H1 (cell line): ENCODE data around the gene BMP4. TPM values are rescaled to one million over a fixed set of nuclear protein-coding genes. Genes with fewer than 3 reads are reported as not detected.

Experiments
- CTCF ChIA-PET: fragments of 300-600 bp; sonication (Branson Sonifier 250); formaldehyde crosslinking; loops from one replicate; lab custom pipeline; 2021; ENCODE audit not compliant: partially characterized antibody; lab: Charles Lee
- POLR2A ChIA-PET: fragments of 300-600 bp; sonication (Branson Sonifier 250); formaldehyde crosslinking; loops from one replicate; lab custom pipeline; 2021; ENCODE audit warnings: inconsistent platforms; ENCODE audit not compliant: partially characterized antibody; lab: Charles Lee
- DNase-seq, 2 experiments: peaks; one replicate each; pipeline versions ENCODE4 v3.0.0 to v3.0.0-alpha.2; 2010 to 2022; ENCODE audit warnings: low spot score in 2 of 2, low read depth in 1 of 2, mixed read lengths in 1 of 2
- FAIRE-seq: peaks from 2 replicates; lab custom pipeline; 2011; peaks lifted over from hg19 to GRCh38; lab: Jason Lieb, UNC
- H2AFZ ChIP-seq: 2 replicates; pipeline ENCODE4 v1.8.1; 2012; ENCODE audit warnings: low read length, inconsistent platforms
- H2AK5ac ChIP-seq: 2 replicates; pipeline ENCODE4 v1.6.1; 2013; ENCODE audit warnings: low read depth, low read length
- H2BK120ac ChIP-seq: replicated peaks from 2 replicates; pipeline ENCODE3; 2013; ENCODE audit warnings: low read depth, low read length, inconsistent platforms
- H2BK12ac ChIP-seq: 2 replicates; pipeline ENCODE4 v1.6.1; 2013; ENCODE audit warnings: low read depth, low read length
- H2BK15ac ChIP-seq: 2 replicates; pipeline ENCODE4 v1.6.1; 2013; ENCODE audit warnings: low read length
- H2BK20ac ChIP-seq: 2 replicates; pipeline ENCODE4 v1.6.1; 2013; ENCODE audit warnings: low read length
- H2BK5ac ChIP-seq: 2 replicates; pipeline ENCODE4 v1.6.1; 2013; ENCODE audit warnings: low read depth, low read length
- H3K14ac ChIP-seq: 2 replicates; pipeline ENCODE4 v1.6.1; 2013; ENCODE audit warnings: inconsistent platforms; ENCODE audit not compliant: insufficient read length
- H3K18ac ChIP-seq: 2 replicates; pipeline ENCODE4 v1.6.1; 2013; ENCODE audit warnings: low read length; ENCODE audit errors: extremely low read depth
- H3K23ac ChIP-seq: 2 replicates; pipeline ENCODE4 v1.6.1; 2013; ENCODE audit warnings: inconsistent platforms; ENCODE audit not compliant: insufficient read length
- H3K23me2 ChIP-seq: 2 replicates; pipeline ENCODE4 v1.6.1; 2013; ENCODE audit warnings: low read depth, low read length
- H3K27ac ChIP-seq: 2 replicates; pipeline ENCODE4 v1.6.1; 2011; ENCODE audit warnings: low read depth, low read length, inconsistent platforms
- H3K27me3 ChIP-seq, 4 experiments: replicated peaks in 1 of 4; 1 replicate in 1 of 4; 2 replicates in 3 of 4; pipeline versions ENCODE4 v1.6.1 to v1.8.1; 2011 to 2013; ENCODE audit warnings: low read length in 3 of 4, mild to moderate bottlenecking in 3 of 4, inconsistent platforms in 2 of 4, mixed read lengths in 2 of 4, moderate library complexity in 1 of 4; ENCODE audit not compliant: control insufficient read depth in 3 of 4, insufficient read depth in 3 of 4; ENCODE audit errors: extremely low read depth in 1 of 4
- H3K36me3 ChIP-seq, 4 experiments: 2 replicates each; pipeline versions ENCODE4 v1.6.1 to v1.8.1; 2011 to 2013; ENCODE audit warnings: mild to moderate bottlenecking in 4 of 4, low read length in 3 of 4, moderate library complexity in 2 of 4, control low read depth in 1 of 4, inconsistent platforms in 1 of 4; ENCODE audit not compliant: insufficient read depth in 4 of 4, control insufficient read depth in 2 of 4
- H3K4ac ChIP-seq: replicated peaks from 2 replicates; pipeline ENCODE3; 2013; ENCODE audit warnings: low read length, low read depth, mixed read lengths, inconsistent platforms; ENCODE audit not compliant: insufficient read length
- H3K4me1 ChIP-seq, 4 experiments: replicated peaks in 1 of 4; 1 replicate in 1 of 4; 2 replicates in 3 of 4; pipeline versions ENCODE4 v1.6.1 to v1.8.1; 2011 to 2013; ENCODE audit warnings: low read length in 3 of 4, inconsistent platforms in 2 of 4, mixed read lengths in 1 of 4; ENCODE audit not compliant: insufficient read depth in 4 of 4, control insufficient read depth in 3 of 4
- H3K4me2 ChIP-seq, 2 experiments: 2 replicates each; pipeline versions ENCODE4 v1.6.1 to v1.8.1; 2011 to 2013; ENCODE audit warnings: low read depth in 2 of 2, low read length in 2 of 2, control low read depth in 1 of 2, inconsistent platforms in 1 of 2, mild to moderate bottlenecking in 1 of 2; ENCODE audit not compliant: insufficient read depth in 1 of 2
- H3K4me3 ChIP-seq, 4 experiments: fragments of 200-600, 300-600 bp in 1 of 4; sonication (generic), shearing (Covaris generic), sonication (Bioruptor Twin) in 1 of 4; 2 replicates each; pipeline versions ENCODE4 v1.5.1 to v1.8.1; 2011 to 2016; ENCODE audit warnings: low read length in 4 of 4, low read depth in 3 of 4, control low read depth in 2 of 4, inconsistent platforms in 2 of 4, mild to moderate bottlenecking in 2 of 4, mixed read lengths in 1 of 4, moderate library complexity in 1 of 4; ENCODE audit not compliant: insufficient read depth in 2 of 4; ENCODE audit errors: extremely low read depth in 1 of 4
- H3K56ac ChIP-seq: replicated peaks from 2 replicates; pipeline ENCODE3; 2013; ENCODE audit warnings: low read depth, mild to moderate bottlenecking, mixed read lengths, low read length, inconsistent platforms; ENCODE audit not compliant: insufficient read length
- H3K79me1 ChIP-seq: 2 replicates; pipeline ENCODE4 v1.6.1; 2013; ENCODE audit warnings: low read depth, low read length, control low read depth
- H3K79me2 ChIP-seq, 2 experiments: 2 replicates each; pipeline versions ENCODE4 v1.6.1 to v1.8.1; 2012 to 2013; ENCODE audit warnings: low read length in 2 of 2, mild to moderate bottlenecking in 2 of 2, inconsistent platforms in 1 of 2; ENCODE audit not compliant: insufficient read depth in 2 of 2, control insufficient read depth in 1 of 2
- H3K9ac ChIP-seq, 4 experiments: replicated peaks in 1 of 4; 1 replicate in 1 of 4; 2 replicates in 3 of 4; pipeline versions ENCODE4 v1.6.1 to v1.8.1; 2011 to 2013; ENCODE audit warnings: low read depth in 3 of 4, low read length in 3 of 4, control low read depth in 2 of 4, mild to moderate bottlenecking in 2 of 4, moderate library complexity in 2 of 4, inconsistent platforms in 1 of 4; ENCODE audit errors: extremely low read depth in 1 of 4
- H3K9me3 ChIP-seq, 2 experiments: 2 replicates each; pipeline versions ENCODE4 v1.6.1 to v1.8.1; 2012 to 2013; ENCODE audit warnings: mild to moderate bottlenecking in 2 of 2, moderate library complexity in 2 of 2, control low read depth in 1 of 2, inconsistent platforms in 1 of 2, low read depth in 1 of 2, low read length in 1 of 2, mixed read lengths in 1 of 2; ENCODE audit not compliant: insufficient read depth in 2 of 2
- H4K20me1 ChIP-seq, 2 experiments: replicated peaks in 1 of 2; 2 replicates each; pipeline versions ENCODE3 to v1.8.1; 2011 to 2013; ENCODE audit warnings: inconsistent platforms in 2 of 2, low read length in 2 of 2, mild to moderate bottlenecking in 1 of 2; ENCODE audit not compliant: insufficient read depth in 2 of 2, control insufficient read depth in 1 of 2
- H4K5ac ChIP-seq: 2 replicates; pipeline ENCODE4 v1.6.1; 2013; ENCODE audit warnings: low read length, low read depth, mixed read lengths, inconsistent platforms; ENCODE audit not compliant: insufficient read length
- H4K8ac ChIP-seq: 2 replicates; pipeline ENCODE4 v1.8.0; 2013; ENCODE audit warnings: mild to moderate bottlenecking, moderate library complexity, low read length, inconsistent platforms; ENCODE audit not compliant: insufficient read depth; ENCODE audit errors: extremely low read depth
- H4K91ac ChIP-seq: replicated peaks from 2 replicates; pipeline ENCODE3; 2013; ENCODE audit warnings: low read length, mixed read lengths, inconsistent platforms; ENCODE audit not compliant: insufficient read length
- EGR1 ChIP-seq: IDR thresholded peaks from 2 replicates; pipeline ENCODE4 v1.6.1; 2011; ENCODE audit warnings: low read depth, low read length, borderline replicate concordance
- SIRT6 ChIP-seq: IDR thresholded peaks from one replicate; pipeline ENCODE4 v1.7.1; 2012; ENCODE audit warnings: low read length, inconsistent platforms
- SP4 ChIP-seq: IDR thresholded peaks from 2 replicates; pipeline ENCODE4 v1.6.1; 2012; ENCODE audit warnings: low read length, inconsistent platforms
- WGBS, 2 experiments: shearing (Covaris generic) in 1 of 2; methylation state at CpG; one replicate each; pipeline versions ENCODE4 v1.1.6 to v1.1.7; 2013 to 2015; ENCODE audit warnings: low lambda C conversion rate in 2 of 2, mixed read lengths in 2 of 2, inconsistent platforms in 1 of 2, low coverage in 1 of 2, missing lambda C conversion rate in 1 of 2; ENCODE audit not compliant: insufficient replicate concordance in 2 of 2, insufficient coverage in 1 of 2, insufficient read length in 1 of 2; ENCODE audit errors: extremely low coverage in 1 of 2, missing lambda C conversion rate in 1 of 2; 5-methylcytosine and 5-hydroxymethylcytosine counted together
- polyA plus RNA-seq, 7 experiments: library from polyadenylated mRNA; depleted of rRNA in 3 of 7; stranded (reverse) in 5 of 7; unstranded in 2 of 7; fragments of >200 nt in 5 of 7; fragments of 200-250 nt in 2 of 7; gene quantifications; 1 replicate in 5 of 7; 2 replicates in 1 of 7; 4 replicates in 1 of 7; pipeline versions ENCODE4 v1.2.1 to v1.2.3, GENCODE V29; 2011 to 2013; ENCODE audit warnings: missing spikeins in 2 of 7, mixed read lengths in 2 of 7
- total RNA-seq: library from RNA; stranded (reverse); fragmentation: NEBNext Ultra II Directional; extraction: Animal tissue kit (Norgen Biotek cat#: 25700); gene quantifications from 2 replicates; pipeline ENCODE4 v1.2.1, GENCODE V29; 2021
- TF ChIP-seq, protein P1 (sequence below), 3 experiments: IDR thresholded peaks; 1 replicate in 2 of 3; 2 replicates in 1 of 3; pipeline versions ENCODE4 v1.5.1 to v1.6.1; 2011; ENCODE audit warnings: low read length in 3 of 3, mild to moderate bottlenecking in 3 of 3, inconsistent platforms in 2 of 3, low read depth in 1 of 3, moderate library complexity in 1 of 3; ENCODE audit not compliant: insufficient read depth in 1 of 3; ENCODE audit errors: control extremely low read depth in 1 of 3

BMP4 gene
- total and polyA plus RNA-seq, 2 of the 8 experiments (the other 6 are each of a cell fraction or from before 2014, with no cell fraction given) = 2.3 to 5.4 TPM

DNA sequence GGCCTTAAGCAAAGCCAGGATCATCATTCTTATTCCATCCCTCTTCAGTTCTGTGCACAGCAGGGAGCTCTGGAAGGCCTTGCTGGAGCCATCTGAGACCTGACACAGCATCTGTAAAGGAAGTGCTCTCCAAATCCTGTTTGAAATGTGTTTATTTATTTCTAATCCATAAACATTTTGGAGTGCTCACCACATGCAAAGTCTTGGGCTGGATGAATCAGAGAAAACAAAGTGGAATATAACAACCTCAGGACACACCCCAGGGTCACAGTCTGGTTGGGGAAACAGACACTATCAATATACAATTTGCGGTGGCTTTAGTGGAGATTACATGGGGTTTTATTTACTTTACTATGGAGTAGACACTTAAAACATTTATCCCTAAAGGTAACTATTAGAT lies 54.3 kb downstream of the BMP4 start:
- no peak for DNase-seq
- no peak for FAIRE-seq
- no peak overlapping the region for H2BK15ac ChIP-seq
- H4K91ac ChIP-seq = no peak overlapping the region
- H2AFZ ChIP-seq = no peak overlapping the region
- H3K23me2 ChIP-seq = no peaks in the 10 kb centered on the region
- no peak overlapping the region for H2AK5ac ChIP-seq
- no peak overlapping the region for H4K5ac ChIP-seq
- H2BK120ac ChIP-seq = no peak overlapping the region
- no peak overlapping the region for H2BK20ac ChIP-seq
- no peaks in the 10 kb centered on the region for H3K4me1 ChIP-seq
- CTCF ChIA-PET = interaction anchor here (1.2 kb wide), 1 partner anchor 606 kb away, joined by 3 read pairs; no protein-coding TSS in a partner anchor
- no peaks in the 10 kb centered on the region for H3K79me2 ChIP-seq
- WGBS, 2 experiments = 92% methylated on average over 1 of the region's 1 CpG; no CpG with 5 or more reads in 1 of the 2 experiments
- H3K23ac ChIP-seq = no peak overlapping the region
- H3K9me3 ChIP-seq = no peaks in the 10 kb centered on the region; a peak in 1 of 4 replicates
- H3K4ac ChIP-seq = no peak overlapping the region
- H4K20me1 ChIP-seq = no peaks in the 10 kb centered on the region
- no peak overlapping the region for H3K27ac ChIP-seq
- H3K27me3 ChIP-seq = no peaks in the 10 kb centered on the region
- no peak overlapping the region for H3K56ac ChIP-seq
- no peak overlapping the region for H2BK12ac ChIP-seq
- H3K4me3 ChIP-seq = no peak overlapping the region
- no peak for TF ChIP-seq SIRT6
- no peak for TF ChIP-seq SP4
- TF ChIP-seq, protein P1, sequence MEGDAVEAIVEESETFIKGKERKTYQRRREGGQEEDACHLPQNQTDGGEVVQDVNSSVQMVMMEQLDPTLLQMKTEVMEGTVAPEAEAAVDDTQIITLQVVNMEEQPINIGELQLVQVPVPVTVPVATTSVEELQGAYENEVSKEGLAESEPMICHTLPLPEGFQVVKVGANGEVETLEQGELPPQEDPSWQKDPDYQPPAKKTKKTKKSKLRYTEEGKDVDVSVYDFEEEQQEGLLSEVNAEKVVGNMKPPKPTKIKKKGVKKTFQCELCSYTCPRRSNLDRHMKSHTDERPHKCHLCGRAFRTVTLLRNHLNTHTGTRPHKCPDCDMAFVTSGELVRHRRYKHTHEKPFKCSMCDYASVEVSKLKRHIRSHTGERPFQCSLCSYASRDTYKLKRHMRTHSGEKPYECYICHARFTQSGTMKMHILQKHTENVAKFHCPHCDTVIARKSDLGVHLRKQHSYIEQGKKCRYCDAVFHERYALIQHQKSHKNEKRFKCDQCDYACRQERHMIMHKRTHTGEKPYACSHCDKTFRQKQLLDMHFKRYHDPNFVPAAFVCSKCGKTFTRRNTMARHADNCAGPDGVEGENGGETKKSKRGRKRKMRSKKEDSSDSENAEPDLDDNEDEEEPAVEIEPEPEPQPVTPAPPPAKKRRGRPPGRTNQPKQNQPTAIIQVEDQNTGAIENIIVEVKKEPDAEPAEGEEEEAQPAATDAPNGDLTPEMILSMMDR (IDR thresholded peaks at IDR 0.05; ENCODE audit: control extremely low read depth in 1 of 3, insufficient read depth in 1 of 3, low read depth in 1 of 3, low read length in 3 of 3) = no peak
- TF ChIP-seq EGR1 = no peak
- no peak overlapping the region for H3K4me2 ChIP-seq
- no peak overlapping the region for H3K9ac ChIP-seq
- no peak overlapping the region for H2BK5ac ChIP-seq
- no peaks in the 10 kb centered on the region for H3K79me1 ChIP-seq
- no peak overlapping the region for H3K14ac ChIP-seq
- no peaks in the 10 kb centered on the region for H3K36me3 ChIP-seq
- POLR2A ChIA-PET = no interaction called here
- H3K18ac ChIP-seq = no peak overlapping the region
- H4K8ac ChIP-seq = no peak overlapping the region
